HCT116 (cell line): ENCODE results near the gene CLEC19A. TPM values are rescaled to one million over a fixed set of nuclear protein-coding genes. Genes with fewer than 3 reads are reported as not detected.

Experiments
- ATAC-seq: fragments of 200-7000 bp; cut with Tn5 transposase; 2 replicates; pipeline ENCODE4 v1.9.1; 2020; ENCODE audit warnings: mild to moderate bottlenecking, moderate library complexity
- BruUV-seq: library from RNA; stranded (reverse); fragments of 400-500 nt; replicated peaks from 2 replicates; lab custom pipeline; 2021; lab: Mats Ljungman, UMichigan
- CTCF ChIA-PET: fragments of 300-600 bp; sonication (Branson Sonifier 250); formaldehyde crosslinking; loops from one replicate; lab custom pipeline; 2021; ENCODE audit warnings: antibody characterized with exemption; lab: Charles Lee
- POLR2A ChIA-PET: fragments of 300-600, 350-600 bp; sonication (Branson Sonifier 250); formaldehyde crosslinking; loops from one replicate; lab custom pipeline; 2021; ENCODE audit warnings: antibody characterized with exemption; lab: Charles Lee
- RAD21 ChIA-PET, 2 experiments: fragments of 300-600 bp; sonication (Branson Sonifier 250); formaldehyde crosslinking; loops; one replicate each; lab custom pipeline; 2023; ENCODE audit warnings: low total read pairs in 2 of 2; ENCODE audit not compliant: uncharacterized antibody in 2 of 2, unreplicated experiment in 2 of 2, low non-redundant PET in 1 of 2; lab: Charles Lee
- DNase-seq: peaks from one replicate; pipeline ENCODE4 v3.0.0-alpha.2; 2010; ENCODE audit warnings: low read depth, low spot score
- H2AFZ ChIP-seq: fragments of 200-600 bp; shearing (Covaris generic), sonication (generic); 2 replicates; pipeline ENCODE4 v1.6.1; 2017; ENCODE audit warnings: low read depth, mixed run types, mixed read lengths, antibody characterized with exemption, low read length; ENCODE audit not compliant: poor library complexity, severe bottlenecking
- H3K27ac ChIP-seq: 2 replicates; pipeline ENCODE4 v1.5.1; 2012; ENCODE audit warnings: low read depth, low read length
- H3K27me3 ChIP-seq: fragments of 200-600 bp; sonication (generic); 2 replicates; pipeline ENCODE4 v1.6.1; 2016; ENCODE audit warnings: mixed run types, low read length, mixed read lengths; ENCODE audit not compliant: insufficient read depth
- H3K36me3 ChIP-seq, 2 experiments: fragments of 200-500 bp in 1 of 2; fragments of 200-600 bp in 1 of 2; sonication (Bioruptor generic) in 1 of 2; sonication (generic) in 1 of 2; 2 replicates each; pipeline versions ENCODE4 v1.5.1 to v1.6.1; 2014 to 2016; ENCODE audit warnings: low read length in 2 of 2, inconsistent platforms in 1 of 2, mixed read lengths in 1 of 2, mixed run types in 1 of 2; ENCODE audit not compliant: insufficient read depth in 2 of 2, control insufficient read depth in 1 of 2
- H3K4me1 ChIP-seq, 2 experiments: fragments of 200-600 bp in 1 of 2; sonication (generic) in 1 of 2; 2 replicates each; pipeline versions ENCODE4 v1.5.1 to v1.6.1; 2012 to 2017; ENCODE audit warnings: low read length in 2 of 2, inconsistent platforms in 1 of 2, mild to moderate bottlenecking in 1 of 2, mixed read lengths in 1 of 2, mixed run types in 1 of 2, moderate library complexity in 1 of 2; ENCODE audit not compliant: insufficient read depth in 2 of 2, control insufficient read depth in 1 of 2
- H3K4me2 ChIP-seq: fragments of 200-600 bp; sonication (generic); 2 replicates; pipeline ENCODE4 v1.6.1; 2017; ENCODE audit warnings: mixed run types, low read length, mixed read lengths
- H3K4me3 ChIP-seq, 2 experiments: fragments of 200-600 bp in 1 of 2; sonication (generic) in 1 of 2; replicated peaks in 1 of 2; 2 replicates each; pipeline ENCODE4 v1.5.1; 2011 to 2016; ENCODE audit warnings: low read length in 2 of 2, control low read depth in 1 of 2, low read depth in 1 of 2, mild to moderate bottlenecking in 1 of 2, mixed read lengths in 1 of 2, mixed run types in 1 of 2
- H3K79me2 ChIP-seq: fragments of 200-600 bp; sonication (generic); 2 replicates; pipeline ENCODE4 v1.6.1; 2017; ENCODE audit warnings: mild to moderate bottlenecking, mixed run types, low read length, moderate library complexity, mixed read lengths; ENCODE audit not compliant: insufficient read depth
- H3K9ac ChIP-seq: fragments of 200-600 bp; sonication (generic); 2 replicates; pipeline ENCODE4 v1.6.1; 2016; ENCODE audit warnings: low read length, mixed read lengths
- H3K9me2 ChIP-seq: fragments of 200-600 bp; sonication (generic), shearing (Covaris generic); 2 replicates; pipeline ENCODE4 v1.6.1; 2017; ENCODE audit warnings: mixed run types, mild to moderate bottlenecking, moderate library complexity; ENCODE audit not compliant: insufficient read depth
- H3K9me3 ChIP-seq, 2 experiments: fragments of 200-500 bp in 1 of 2; fragments of 200-600 bp in 1 of 2; sonication (Bioruptor generic) in 1 of 2; sonication (generic) in 1 of 2; 2 replicates each; pipeline ENCODE4 v1.6.1; 2014 to 2017; ENCODE audit warnings: low read length in 2 of 2, mixed read lengths in 2 of 2, inconsistent platforms in 1 of 2, low read depth in 1 of 2, mild to moderate bottlenecking in 1 of 2, mixed run types in 1 of 2, moderate library complexity in 1 of 2; ENCODE audit not compliant: control insufficient read depth in 1 of 2, insufficient read depth in 1 of 2
- H4K20me1 ChIP-seq: fragments of 200-600 bp; sonication (generic), shearing (Covaris generic); 2 replicates; pipeline ENCODE4 v1.6.1; 2017; ENCODE audit warnings: mixed run types, mild to moderate bottlenecking, moderate library complexity; ENCODE audit not compliant: insufficient read depth
- ATF3 ChIP-seq: IDR thresholded peaks from 2 replicates; pipeline ENCODE4 v1.6.1; 2012
- CTCF ChIP-seq, 3 experiments: fragments of 200-600 bp in 1 of 3; sonication (generic) in 1 of 3; IDR thresholded peaks in 2 of 3; conservative IDR thresholded peaks in 1 of 3; 2 replicates each; pipeline ENCODE4 v1.5.1; 2012 to 2017; ENCODE audit warnings: low read depth in 2 of 3, low read length in 2 of 3, antibody characterized with exemption in 1 of 3, borderline replicate concordance in 1 of 3, control low read depth in 1 of 3, mild to moderate bottlenecking in 1 of 3, mixed read lengths in 1 of 3, mixed run types in 1 of 3, moderate library complexity in 1 of 3; ENCODE audit not compliant: insufficient read depth in 1 of 3
- ELF1 ChIP-seq: IDR thresholded peaks from 2 replicates; pipeline ENCODE4 v1.6.1; 2012; ENCODE audit warnings: low read depth, borderline replicate concordance
- POLR2A ChIP-seq: IDR thresholded peaks from 2 replicates; pipeline ENCODE4 v1.7.0; 2011; ENCODE audit warnings: borderline replicate concordance; ENCODE audit not compliant: insufficient read depth, insufficient read length; ENCODE audit errors: extremely low read depth
- RAD21 ChIP-seq: IDR thresholded peaks from 2 replicates; pipeline ENCODE4 v1.6.1; 2012; ENCODE audit warnings: low read depth, mild to moderate bottlenecking
- REST ChIP-seq: IDR thresholded peaks from 2 replicates; pipeline ENCODE4 v1.6.1; 2012; ENCODE audit warnings: low read depth
- SIN3A ChIP-seq: IDR thresholded peaks from 2 replicates; pipeline ENCODE4 v1.6.1; 2012; ENCODE audit warnings: low read depth
- TCF7L2 ChIP-seq: IDR thresholded peaks from 2 replicates; pipeline ENCODE4 v1.7.0; 2011; ENCODE audit warnings: borderline replicate concordance, inconsistent platforms; ENCODE audit not compliant: insufficient read depth, insufficient read length; ENCODE audit errors: extremely low read depth
- YY1 ChIP-seq: IDR thresholded peaks from 2 replicates; pipeline ENCODE4 v1.6.1; 2011; ENCODE audit warnings: low read length, low read depth, moderate library complexity, mild to moderate bottlenecking; ENCODE audit not compliant: insufficient replicate concordance; ENCODE audit errors: extremely low read depth
- ZBTB33 ChIP-seq: IDR thresholded peaks from 2 replicates; pipeline ENCODE4 v1.6.1; 2011; ENCODE audit warnings: mild to moderate bottlenecking, low read length, moderate library complexity; ENCODE audit not compliant: insufficient replicate concordance; ENCODE audit errors: extremely low read depth
- ZFX ChIP-seq: fragments of 450-650 bp; IDR thresholded peaks from 2 replicates; pipeline ENCODE4 v1.6.1; 2017
- intact Hi-C: fragments of 100-400 bp; cut with micrococcal nuclease; formaldehyde crosslinking; loops from 2 replicates; pipeline ENCODE4 v1.10.0; 2022
- total RNA-seq: library from RNA; stranded (reverse); gene quantifications from one replicate; pipeline ENCODE4 v1.2.1, GENCODE V29; 2021; ENCODE audit not compliant: unreplicated experiment

The CLEC19A gene
- total RNA-seq, 1 experiment from 2014 or later: not detected

- Histone ChIP-seq H3K27me3 (no peaks in the 10 kb centered on the region), H3K9me3 (no peaks in the 10 kb centered on the region), H2AFZ (no peak overlapping the region), H3K9ac (no peak overlapping the region), H4K20me1 (no peaks in the 10 kb centered on the region), H3K4me1 (peaks cover 0 to 5% of the 10 kb centered on the region in 2 experiments; a peak in 1 of 4 replicates), H3K4me2 (no peak overlapping the region), H3K4me3 (no peak overlapping the region), H3K36me3 (no peaks in the 10 kb centered on the region), H3K27ac (no peak overlapping the region), H3K79me2 (no peaks in the 10 kb centered on the region), H3K9me2 (no peaks in the 10 kb centered on the region)
- DNase-seq (no peak), ATAC-seq (no peak)
- BruUV-seq: no TSS peak
- intact Hi-C loops: no loop called here
- CTCF ChIA-PET: no interaction called here
- RAD21 ChIA-PET: no interaction called here
- POLR2A ChIA-PET: no interaction called here
- no peak for TF ChIP-seq ZBTB33
- no peak for TF ChIP-seq REST
- no peak for TF ChIP-seq ATF3
- TF ChIP-seq ELF1: no peak
- TF ChIP-seq CTCF (IDR thresholded peaks at IDR 0.05 in 2 of 3, conservative IDR thresholded peaks at IDR 0.05 in 1 of 3; ENCODE audit: borderline replicate concordance in 1 of 3, insufficient read depth in 1 of 3, low read depth in 2 of 3, low read length in 2 of 3): no peak
- TF ChIP-seq RAD21: no peak
- TF ChIP-seq YY1: no peak
- no peak for TF ChIP-seq POLR2A
- no peak for TF ChIP-seq TCF7L2
- TF ChIP-seq SIN3A: no peak
- no peak for TF ChIP-seq ZFX
- TF ChIP-seq, all 23 proteins: peak for 0
Observed at GRCh38 chr16:19305443-19305842, 19.9 kb downstream of the CLEC19A start.
